Vagina (tissue), 2 donors: Measurements from ENCODE around the gene CEP104.

Experiments
- CTCF ChIP-seq, 3 experiments: fragments of 450-650 bp in 2 of 3; fragments of 200-600 bp in 1 of 3; sonication (generic) in 1 of 3; IDR thresholded peaks; one replicate each; pipeline ENCODE4 v1.5.1; 2017 to 2019; ENCODE audit warnings: antibody characterized with exemption in 3 of 3, mild to moderate bottlenecking in 2 of 3, moderate library complexity in 2 of 3
- POLR2A ChIP-seq, 2 donors: fragments of 450-650 bp; IDR thresholded peaks; one replicate each; pipeline ENCODE4 v1.6.1; 2017; ENCODE audit warnings: antibody characterized with exemption in 2 of 2, mild to moderate bottlenecking in 2 of 2, moderate library complexity in 2 of 2
- POLR2AphosphoS5 ChIP-seq, 2 donors: sonication (generic); formaldehyde crosslinking; IDR thresholded peaks; one replicate each; pipeline ENCODE4 v1.9.0; 2017; ENCODE audit warnings: antibody characterized with exemption in 2 of 2, mild to moderate bottlenecking in 2 of 2, low read depth in 1 of 2; ENCODE audit not compliant: insufficient read depth in 1 of 2

- no peak for TF ChIP-seq CTCF (IDR thresholded peaks at IDR 0.05)
- TF ChIP-seq POLR2A (IDR thresholded peaks at IDR 0.05) = no peak
- no peak for TF ChIP-seq POLR2AphosphoS5 (IDR thresholded peaks at IDR 0.05; ENCODE audit: insufficient read depth in 1 of 2, low read depth in 1 of 2)
Measured at GRCh38 chr1:3903141-3904005, 46.4 kb upstream of the CEP104 start.
